Panc1 (cell line): ENCODE results near the gene BBS5. TPM values are rescaled to one million over a fixed set of nuclear protein-coding genes. Genes with fewer than 3 reads are reported as not detected.

Source experiments
- ATAC-seq: fragments of 200-7000 bp; cut with Tn5 transposase; 2 replicates; pipeline ENCODE4 v1.9.1; 2020; ENCODE audit warnings: mild to moderate bottlenecking, moderate library complexity
- BruUV-seq: library from RNA; stranded (reverse); fragments of 400-500 nt; replicated peaks from 2 replicates; lab custom pipeline; 2021; lab: Mats Ljungman, UMichigan
- CTCF ChIA-PET: fragments of 300-600 bp; sonication (Branson Sonifier 250); formaldehyde crosslinking; loops from one replicate; lab custom pipeline; 2022; ENCODE audit warnings: antibody characterized with exemption; lab: Charles Lee
- POLR2A ChIA-PET: fragments of 300-600 bp; sonication (Branson Sonifier 250); formaldehyde crosslinking; loops from one replicate; lab custom pipeline; 2022; ENCODE audit warnings: antibody characterized with exemption; lab: Charles Lee
- DNase-seq: peaks from one replicate; pipeline ENCODE4 v3.0.0-alpha.2; 2010; ENCODE audit warnings: low read depth, low spot score
- H3K27ac ChIP-seq: 2 replicates; pipeline ENCODE4 v1.5.1; 2011; ENCODE audit warnings: mild to moderate bottlenecking, low read length, inconsistent platforms
- H3K27me3 ChIP-seq: fragments of 200-500 bp; sonication (Bioruptor generic); 2 replicates; pipeline ENCODE4 v1.6.0; 2014; ENCODE audit warnings: low read length, inconsistent platforms; ENCODE audit not compliant: control insufficient read depth, insufficient read depth
- H3K36me3 ChIP-seq: fragments of 200-500 bp; sonication (Bioruptor generic); 2 replicates; pipeline ENCODE4 v1.5.1; 2014; ENCODE audit warnings: inconsistent platforms, mild to moderate bottlenecking, low read length, moderate library complexity; ENCODE audit not compliant: control insufficient read depth, insufficient read depth
- H3K4me1 ChIP-seq: 2 replicates; pipeline ENCODE4 v1.5.1; 2011; ENCODE audit warnings: inconsistent platforms, mild to moderate bottlenecking, low read length, moderate library complexity; ENCODE audit not compliant: control insufficient read depth, insufficient read depth
- H3K4me3 ChIP-seq, 2 experiments: 2 replicates each; pipeline ENCODE4 v1.5.1; 2011 to 2012; ENCODE audit warnings: low read depth in 2 of 2, low read length in 2 of 2, mild to moderate bottlenecking in 2 of 2, inconsistent platforms in 1 of 2, moderate library complexity in 1 of 2
- H3K9me3 ChIP-seq: fragments of 200-500 bp; sonication (Bioruptor generic); 2 replicates; pipeline ENCODE4 v1.5.1; 2014; ENCODE audit warnings: low read depth, mild to moderate bottlenecking, inconsistent platforms, low read length, moderate library complexity; ENCODE audit not compliant: control insufficient read depth, insufficient read depth
- CTCF ChIP-seq: fragments of 450-650 bp; IDR thresholded peaks from 2 replicates; pipeline ENCODE4 v1.5.1; 2017; ENCODE audit warnings: mild to moderate bottlenecking
- POLR2AphosphoS5 ChIP-seq: IDR thresholded peaks from 2 replicates; pipeline ENCODE4 v1.6.1; 2012; ENCODE audit warnings: mild to moderate bottlenecking, low read depth, low read length, moderate library complexity
- REST ChIP-seq, 2 experiments: IDR thresholded peaks; 2 replicates each; pipeline ENCODE4 v1.6.1; 2011 to 2012; ENCODE audit warnings: low read depth in 2 of 2, control low read depth in 1 of 2, low read length in 1 of 2, mild to moderate bottlenecking in 1 of 2, moderate library complexity in 1 of 2; ENCODE audit not compliant: insufficient read depth in 1 of 2
- SIN3A ChIP-seq: IDR thresholded peaks from 2 replicates; pipeline ENCODE4 v1.6.1; 2012; ENCODE audit warnings: low read depth, mild to moderate bottlenecking, low read length, moderate library complexity, borderline replicate concordance; ENCODE audit not compliant: insufficient read depth
- TCF7L2 ChIP-seq: IDR thresholded peaks from 2 replicates; pipeline ENCODE4 v1.6.1; 2011; ENCODE audit warnings: mild to moderate bottlenecking, low read depth, low read length, inconsistent platforms
- in situ Hi-C: cut with HindIII; loops from 2 replicates; pipeline ENCODE4 v1.10.0; 2016; ENCODE audit warnings: low sequenced_read_pairs, low pct_unique_long_range_greater_than_20kb
- intact Hi-C: fragments of 100-400 bp; cut with micrococcal nuclease; formaldehyde crosslinking; loops from one replicate; pipeline ENCODE4 v1.10.0; 2022; ENCODE audit not compliant: unreplicated experiment
- total RNA-seq: library from RNA; stranded (reverse); gene quantifications from one replicate; pipeline ENCODE4 v1.2.1, GENCODE V29; 2021; ENCODE audit not compliant: unreplicated experiment

Gene BBS5
- total RNA-seq, 1 experiment from 2014 or later: 7.5 TPM

GRCh38 chr2:169478339-169478738, 955 bp upstream of the BBS5 start:
- H3K36me3 ChIP-seq: 0 out of 2 replicates have a peak, but pooled peaks cover 2% of the 10 kb centered on the region
- H3K27me3 ChIP-seq: no peaks in the 10 kb centered on the region
- ATAC-seq (no peak), DNase-seq (no peak)
- H3K4me3 ChIP-seq: no peak overlapping the region
- H3K9me3 ChIP-seq: no peaks in the 10 kb centered on the region
- no peaks in the 10 kb centered on the region for H3K4me1 ChIP-seq
- H3K27ac ChIP-seq: no peak overlapping the region
- intact Hi-C loops: no loop called here
- CTCF ChIA-PET: interaction anchor here (0.5 kb wide), 1 partner anchor 26 kb away, joined by 5 read pairs; no protein-coding TSS in a partner anchor
- in situ Hi-C loops: no loop called here
- POLR2A ChIA-PET: no interaction called here
- TF ChIP-seq TCF7L2 (no peak), SIN3A (no peak), CTCF (no peak), REST (IDR thresholded peaks at IDR 0.05; ENCODE audit: insufficient read depth in 1 of 2, low read depth in 2 of 2, low read length in 1 of 2) (no peak), POLR2AphosphoS5 (no peak)
- BruUV-seq: no TSS peak

DNA sequence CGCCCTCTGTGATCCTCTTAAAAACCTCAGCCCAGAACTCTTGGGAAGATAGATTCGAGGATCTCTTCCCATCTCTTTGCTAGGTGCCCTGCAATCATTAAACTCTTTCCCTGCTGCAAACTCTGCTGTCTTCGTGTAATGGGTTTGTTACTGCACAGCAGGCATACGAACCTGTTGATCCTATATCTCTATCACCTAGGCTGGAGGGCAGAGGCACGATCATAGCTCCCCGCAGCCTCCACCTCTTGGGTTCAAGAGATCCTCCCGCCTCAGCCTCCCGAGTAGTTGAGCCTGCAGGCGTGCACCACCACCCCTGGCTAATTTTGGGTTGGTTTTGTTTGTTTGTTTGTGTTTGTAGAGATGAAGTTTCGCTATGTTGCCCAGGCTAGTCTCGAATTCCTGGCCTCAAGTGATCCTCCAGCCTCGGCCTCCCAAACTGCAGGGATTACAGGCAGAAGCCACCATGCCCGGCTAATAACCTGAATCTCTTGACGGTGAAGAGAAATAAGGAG, 493 bp upstream of the BBS5 start:
- DNase-seq (no peak), ATAC-seq (peak; percentile 2; the same call in 1 of the 2 replicates)
- no peaks in the 10 kb centered on the region for H3K4me1 ChIP-seq
- H3K27ac ChIP-seq: peak overlapping the region; percentile 80
- in situ Hi-C loops: no loop called here
- ChIA-PET POLR2A (no interaction called here), CTCF (interaction anchor here (0.6 to 1.2 kb wide), 2 partner anchors 311 to 1352 kb away, joined by 3 to 5 read pairs; no protein-coding TSS in a partner anchor)
- TF ChIP-seq REST (IDR thresholded peaks at IDR 0.05; ENCODE audit: insufficient read depth in 1 of 2, low read depth in 2 of 2, low read length in 1 of 2) (no peak), SIN3A (no peak), POLR2AphosphoS5 (no peak), TCF7L2 (no peak), CTCF (no peak)
- intact Hi-C loops: no loop called here
- no peaks in the 10 kb centered on the region for H3K9me3 ChIP-seq
- no peaks in the 10 kb centered on the region for H3K27me3 ChIP-seq
- BruUV-seq: no TSS peak
- peak overlapping the region; percentile 82 to 85 for H3K4me3 ChIP-seq
- H3K36me3 ChIP-seq: 0 out of 2 replicates have a peak, but pooled peaks cover 2% of the 10 kb centered on the region
